Transverse colon (tissue), 4 donors: ENCODE results near the gene CATSPERD. TPM values are rescaled to one million over a fixed set of nuclear protein-coding genes. Genes with fewer than 3 reads are reported as not detected.

Source experiments
- DNase-seq: peaks from one replicate; pipeline ENCODE4 v3.0.0-alpha.2; 2019
- H3K27ac ChIP-seq, 4 donors: fragments of 200-600 bp; sonication (generic); 2 replicates each; pipeline ENCODE4 v1.5.1; 2016 to 2018; ENCODE audit warnings: inconsistent platforms in 4 of 4
- H3K27me3 ChIP-seq: fragments of 200-600 bp; sonication (generic); 2 replicates; pipeline ENCODE4 v1.5.1; 2017; ENCODE audit warnings: inconsistent platforms
- H3K36me3 ChIP-seq, 4 donors: fragments of 200-600 bp; sonication (generic); 2 replicates each; pipeline ENCODE4 v1.5.1; 2017 to 2019; ENCODE audit warnings: inconsistent platforms in 4 of 4
- H3K4me1 ChIP-seq, 4 donors: fragments of 200-600 bp; sonication (generic); 2 replicates each; pipeline ENCODE4 v1.5.1; 2017 to 2020; ENCODE audit warnings: inconsistent platforms in 4 of 4
- H3K4me3 ChIP-seq, 4 donors: fragments of 200-600 bp; sonication (generic); 1 replicate in 1 of 4; 2 replicates in 3 of 4; pipeline versions ENCODE4 v1.5.1 to v1.6.1; 2017 to 2019; ENCODE audit warnings: inconsistent platforms in 4 of 4
- H3K9me3 ChIP-seq, 2 donors: fragments of 200-600 bp; sonication (generic); 2 replicates each; pipeline ENCODE4 v1.5.1; 2017 to 2019; ENCODE audit warnings: inconsistent platforms in 2 of 2
- CTCF ChIP-seq, 5 experiments: fragments of 200-600 bp in 3 of 5; fragments of 450-650 bp in 2 of 5; sonication (generic) in 3 of 5; IDR thresholded peaks; 1 replicate in 2 of 5; 2 replicates in 3 of 5; pipeline ENCODE4 v1.5.1; 2016 to 2017; ENCODE audit warnings: antibody characterized with exemption in 5 of 5, inconsistent platforms in 3 of 5, mild to moderate bottlenecking in 2 of 5, moderate library complexity in 1 of 5
- EP300 ChIP-seq: sonication (generic); formaldehyde crosslinking; IDR thresholded peaks from one replicate; pipeline ENCODE4 v1.6.1; 2017; ENCODE audit warnings: antibody characterized with exemption, low read depth
- POLR2A ChIP-seq: fragments of 450-650 bp; IDR thresholded peaks from one replicate; pipeline ENCODE4 v1.6.1; 2016; ENCODE audit warnings: antibody characterized with exemption, mild to moderate bottlenecking, moderate library complexity
- POLR2AphosphoS5 ChIP-seq, 3 donors: sonication (generic); formaldehyde crosslinking; IDR thresholded peaks; one replicate each; pipeline ENCODE4 v1.6.1; 2016; ENCODE audit warnings: antibody characterized with exemption in 3 of 3
- WGBS, 2 donors: methylation state at CpG; one replicate each; pipeline ENCODE4 v1.1.5; 2018; ENCODE audit warnings: low coverage in 1 of 2; 5-methylcytosine and 5-hydroxymethylcytosine counted together
- in situ Hi-C, 4 donors: fragments of 200-750 bp; cut with MboI; loops; one replicate each; pipeline versions ENCODE4 v1.15.0 to v1.15.1; 2017; ENCODE audit warnings: low sequenced_read_pairs in 3 of 4, low pct_ligation_motif_present in 1 of 4, low pct_unique_long_range_greater_than_20kb in 1 of 4
- intact Hi-C: fragments of 100-400 bp; cut with DNase I; formaldehyde crosslinking; loops from one replicate; pipeline ENCODE4 v1.15.1; 2023; ENCODE audit warnings: low total_unique reads
- total RNA-seq, 4 donors: library from RNA; depleted of rRNA; stranded (reverse); fragments of >200 nt; gene quantifications; one replicate each; pipeline ENCODE4 v1.1.0, GENCODE V29; 2016

Gene CATSPERD
- total RNA-seq, 4 donors from 2014 or later: not detected

DNA sequence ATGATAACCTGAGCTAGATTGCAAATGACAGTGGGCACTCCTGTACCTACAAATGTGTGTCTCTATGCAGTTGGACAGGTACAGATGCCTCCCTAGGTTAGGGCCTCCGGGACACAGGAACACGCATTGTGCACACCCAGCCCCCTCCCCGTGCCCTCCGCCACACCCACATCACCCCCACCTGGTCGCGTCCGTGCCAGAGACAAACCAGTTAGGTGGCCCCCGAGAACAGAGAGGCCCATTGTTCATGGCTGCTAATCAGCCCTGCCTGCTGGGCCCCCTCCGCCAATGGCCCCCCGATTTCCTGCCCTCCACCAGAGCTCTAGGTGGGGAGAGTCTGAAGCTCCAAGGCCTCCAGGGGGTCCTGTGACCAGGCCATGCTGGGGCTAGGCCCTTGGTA, 98.2 kb downstream of the CATSPERD start:
- no peak for DNase-seq
- WGBS, 2 donors: 54% methylated on average over 10 of the region's 10 CpGs; no CpG with 5 or more reads in 1 of the 2 donors
- Histone ChIP-seq H3K27me3 (no peaks in the 10 kb centered on the region), H3K27ac (no peak overlapping the region), H3K4me3 (no peak overlapping the region), H3K9me3 (no peaks in the 10 kb centered on the region), H3K36me3 (no peaks in the 10 kb centered on the region), H3K4me1 (peaks cover 0 to 15% (median 5%) of the 10 kb centered on the region in 4 donors)
- TF ChIP-seq CTCF (IDR thresholded peaks at IDR 0.05): no peak
- no peak for TF ChIP-seq POLR2AphosphoS5 (IDR thresholded peaks at IDR 0.05)
- TF ChIP-seq EP300: no peak
- no peak for TF ChIP-seq POLR2A
- in situ Hi-C loops (loop anchor here in 1 of 4 donors (10.0 kb wide), 1 partner anchor 66 kb away; no protein-coding TSS in a partner anchor), intact Hi-C loops (no loop called here)

DNA sequence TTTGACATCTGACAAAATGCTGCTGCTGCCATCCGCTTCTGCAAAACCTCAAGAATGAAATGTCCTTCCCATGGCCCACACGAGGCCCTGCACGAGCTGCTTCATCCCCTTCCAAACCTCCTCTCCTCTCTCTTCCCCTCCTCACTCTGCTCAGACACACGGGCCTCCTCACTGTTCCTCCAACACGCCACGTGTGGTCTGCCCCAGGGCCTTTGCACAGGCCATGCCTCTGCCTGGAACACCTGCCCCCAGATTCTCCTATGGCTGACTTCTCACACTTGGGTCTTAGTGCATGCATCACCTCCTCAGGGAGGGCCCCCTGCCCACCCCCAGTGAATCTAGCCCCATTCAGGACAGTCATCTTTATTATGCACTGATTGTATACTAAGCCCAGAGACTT, 100.3 kb downstream of the CATSPERD start:
- H3K27me3 ChIP-seq: no peaks in the 10 kb centered on the region
- no peaks in the 10 kb centered on the region for H3K36me3 ChIP-seq
- in situ Hi-C loops: no loop called here
- no peak overlapping the region for H3K27ac ChIP-seq
- no peak for DNase-seq
- intact Hi-C loops: no loop called here
- 62 to 73% methylated on average over 5 to 6 of the region's 6 CpGs for WGBS, 2 donors
- no peaks in the 10 kb centered on the region for H3K9me3 ChIP-seq
- H3K4me3 ChIP-seq: no peak overlapping the region
- TF ChIP-seq POLR2A: no peak
- no peak for TF ChIP-seq CTCF (IDR thresholded peaks at IDR 0.05)
- no peak for TF ChIP-seq EP300
- TF ChIP-seq POLR2AphosphoS5 (IDR thresholded peaks at IDR 0.05): no peak
- H3K4me1 ChIP-seq: peaks cover 0 to 10% (median 4%) of the 10 kb centered on the region in 4 donors

- intact Hi-C loops: no loop called here
Measured at GRCh38 chr19:5821521-5822180, 101.2 kb downstream of the CATSPERD start.

More at GRCh38 chr19:5821521-5822180, 101.2 kb downstream of the CATSPERD start:
- 46 to 54% methylated on average over 5 to 8 of the region's 8 CpGs for WGBS, 2 donors
- Histone ChIP-seq H3K9me3 (no peaks in the 10 kb centered on the region), H3K4me3 (no peak overlapping the region), H3K4me1 (peaks cover 0 to 15% (median 8%) of the 10 kb centered on the region in 4 donors), H3K36me3 (no peaks in the 10 kb centered on the region), H3K27ac (no peak overlapping the region), H3K27me3 (no peaks in the 10 kb centered on the region)
- TF ChIP-seq POLR2AphosphoS5 (IDR thresholded peaks at IDR 0.05): no peak
- no peak for TF ChIP-seq CTCF (IDR thresholded peaks at IDR 0.05)
- no peak for TF ChIP-seq EP300
- TF ChIP-seq POLR2A: no peak
- in situ Hi-C loops: no loop called here
- no peak for DNase-seq
